Esophagus squamous epithelium (tissue), 5 donors: Measurements from ENCODE around the gene ANXA2. TPM values are rescaled to one million over a fixed set of nuclear protein-coding genes. Genes with fewer than 3 reads are reported as not detected.

Experiments used
- DNase-seq: peaks from one replicate; lab custom pipeline; 2025; lab: John Stamatoyannopoulos, UW
- H3K27ac ChIP-seq, 4 donors: fragments of 200-600 bp; sonication (generic); one replicate each; pipeline ENCODE4 v1.5.1; 2016 to 2019; ENCODE audit warnings: mild to moderate bottlenecking in 1 of 4
- H3K27me3 ChIP-seq, 4 donors: fragments of 200-600 bp; sonication (generic); 1 replicate in 3 of 4; 2 replicates in 1 of 4; pipeline versions ENCODE4 v1.5.1 to v1.6.0; 2017 to 2021; ENCODE audit warnings: antibody characterized with exemption in 1 of 4
- H3K36me3 ChIP-seq, 3 donors: fragments of 200-600 bp; sonication (generic); one replicate each; pipeline ENCODE4 v1.5.1; 2016 to 2019
- H3K4me1 ChIP-seq, 3 donors: fragments of 200-600 bp; sonication (generic); one replicate each; pipeline ENCODE4 v1.5.1; 2017 to 2019
- H3K4me3 ChIP-seq, 4 donors: fragments of 200-600 bp; sonication (generic); 1 replicate in 3 of 4; 2 replicates in 1 of 4; pipeline ENCODE4 v1.5.1; 2016 to 2019; ENCODE audit warnings: mild to moderate bottlenecking in 2 of 4, moderate library complexity in 1 of 4
- H3K9me3 ChIP-seq, 3 donors: fragments of 200-600 bp; sonication (generic); one replicate each; pipeline ENCODE4 v1.5.1; 2016 to 2019
- POLR2A ChIP-seq, 4 donors: fragments of 450-650 bp; IDR thresholded peaks; one replicate each; pipeline ENCODE4 v1.6.1; 2017; ENCODE audit warnings: antibody characterized with exemption in 4 of 4, mild to moderate bottlenecking in 4 of 4, moderate library complexity in 3 of 4
- WGBS, 2 donors: methylation state at CpG; one replicate each; pipeline ENCODE4 v1.1.5; 2018; 5-methylcytosine and 5-hydroxymethylcytosine counted together
- intact Hi-C: fragments of 100-400 bp; cut with DNase I; formaldehyde crosslinking; loops from one replicate; pipeline ENCODE4 v1.15.0; 2022
- small RNA-seq, 4 donors: library from RNA; depleted of rRNA; stranded (forward); fragments of <200 nt; gene quantifications; one replicate each; pipeline ENCODE3, GENCODE V24; 2016
- total RNA-seq, 4 donors: library from RNA; depleted of rRNA; stranded (reverse); fragments of >200 nt; gene quantifications; one replicate each; pipeline ENCODE4 v1.1.0, GENCODE V29; 2016
- TF ChIP-seq, protein P1 (sequence below), 6 experiments: fragments of 450-650 bp in 4 of 6; fragments of 200-600 bp in 2 of 6; sonication (generic) in 2 of 6; IDR thresholded peaks; one replicate each; pipeline ENCODE4 v1.5.1; 2016 to 2019; ENCODE audit warnings: antibody characterized with exemption in 6 of 6, mild to moderate bottlenecking in 4 of 6, moderate library complexity in 4 of 6
- donor health status: DM: yes; HTN: yes; CAD: no.

ANXA2 gene
- total RNA-seq, 4 donors from 2014 or later: 2,116 to 2,445 (median 2,399) TPM

DNA sequence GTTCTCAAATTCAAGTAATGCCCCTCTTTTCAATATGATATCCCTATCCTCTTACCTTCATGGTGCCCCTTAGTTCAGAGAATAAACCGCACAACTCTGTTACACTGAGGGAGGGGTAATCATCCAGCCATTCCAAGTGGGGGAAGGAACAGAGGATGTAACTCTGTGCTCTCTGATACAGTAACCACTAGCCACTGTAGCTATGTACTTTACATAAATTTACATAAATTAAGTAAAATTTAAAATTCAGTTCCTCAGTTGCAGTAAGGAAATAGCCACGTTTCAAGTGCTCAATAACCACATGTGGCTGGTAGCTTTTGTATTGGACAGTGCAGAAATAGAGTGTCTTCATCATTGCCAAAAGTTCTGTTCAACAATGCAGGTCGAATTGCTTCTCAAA is 90.8 kb downstream of the ANXA2 start:
- no peak for DNase-seq
- Histone ChIP-seq H3K36me3 (no peaks in the 10 kb centered on the region), H3K4me3 (no peak overlapping the region), H3K27ac (no peak overlapping the region), H3K4me1 (no peaks in the 10 kb centered on the region), H3K27me3 (peaks cover 0 to 35% (median 0%) of the 10 kb centered on the region in 4 donors), H3K9me3 (no peaks in the 10 kb centered on the region)
- TF ChIP-seq POLR2A (IDR thresholded peaks at IDR 0.05): no peak
- TF ChIP-seq, protein P1, sequence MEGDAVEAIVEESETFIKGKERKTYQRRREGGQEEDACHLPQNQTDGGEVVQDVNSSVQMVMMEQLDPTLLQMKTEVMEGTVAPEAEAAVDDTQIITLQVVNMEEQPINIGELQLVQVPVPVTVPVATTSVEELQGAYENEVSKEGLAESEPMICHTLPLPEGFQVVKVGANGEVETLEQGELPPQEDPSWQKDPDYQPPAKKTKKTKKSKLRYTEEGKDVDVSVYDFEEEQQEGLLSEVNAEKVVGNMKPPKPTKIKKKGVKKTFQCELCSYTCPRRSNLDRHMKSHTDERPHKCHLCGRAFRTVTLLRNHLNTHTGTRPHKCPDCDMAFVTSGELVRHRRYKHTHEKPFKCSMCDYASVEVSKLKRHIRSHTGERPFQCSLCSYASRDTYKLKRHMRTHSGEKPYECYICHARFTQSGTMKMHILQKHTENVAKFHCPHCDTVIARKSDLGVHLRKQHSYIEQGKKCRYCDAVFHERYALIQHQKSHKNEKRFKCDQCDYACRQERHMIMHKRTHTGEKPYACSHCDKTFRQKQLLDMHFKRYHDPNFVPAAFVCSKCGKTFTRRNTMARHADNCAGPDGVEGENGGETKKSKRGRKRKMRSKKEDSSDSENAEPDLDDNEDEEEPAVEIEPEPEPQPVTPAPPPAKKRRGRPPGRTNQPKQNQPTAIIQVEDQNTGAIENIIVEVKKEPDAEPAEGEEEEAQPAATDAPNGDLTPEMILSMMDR (IDR thresholded peaks at IDR 0.05): no peak
- intact Hi-C loops: no loop called here
- WGBS, 2 donors: 48 to 68% methylated on average over 3 of the region's 3 CpGs

DNA sequence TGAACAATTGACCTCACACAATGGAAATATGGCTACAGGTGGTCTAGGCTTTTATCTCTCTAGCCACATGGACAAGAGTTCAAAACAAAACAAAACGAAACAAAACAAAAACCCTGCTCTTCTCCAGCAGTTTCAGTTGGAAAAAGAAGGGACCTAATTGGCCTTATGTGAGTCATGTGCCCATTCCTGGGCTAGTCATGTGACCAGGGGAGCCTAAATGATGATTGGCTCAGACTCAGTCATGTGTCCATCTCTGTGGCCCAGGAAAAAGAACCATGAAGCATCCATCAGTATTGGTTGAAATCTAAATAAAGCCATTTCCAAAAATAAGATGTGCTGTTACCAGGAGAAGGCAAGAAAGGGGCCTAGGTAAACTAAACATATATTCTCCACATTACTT is 96.8 kb downstream of the ANXA2 start:
- 69 to 100% methylated on average over 1 of the region's 1 CpG for WGBS, 2 donors
- peaks cover 0 to 6% (median 0%) of the 10 kb centered on the region in 4 donors for H3K27me3 ChIP-seq
- H3K9me3 ChIP-seq: no peaks in the 10 kb centered on the region
- DNase-seq: no peak
- no peaks in the 10 kb centered on the region for H3K36me3 ChIP-seq
- H3K27ac ChIP-seq: no peak overlapping the region
- intact Hi-C loops: no loop called here
- H3K4me3 ChIP-seq: no peak overlapping the region
- peaks cover 11 to 15% (median 11%) of the 10 kb centered on the region in 3 donors for H3K4me1 ChIP-seq
- TF ChIP-seq, protein P1 (IDR thresholded peaks at IDR 0.05): no peak
- TF ChIP-seq POLR2A (IDR thresholded peaks at IDR 0.05): no peak

DNA sequence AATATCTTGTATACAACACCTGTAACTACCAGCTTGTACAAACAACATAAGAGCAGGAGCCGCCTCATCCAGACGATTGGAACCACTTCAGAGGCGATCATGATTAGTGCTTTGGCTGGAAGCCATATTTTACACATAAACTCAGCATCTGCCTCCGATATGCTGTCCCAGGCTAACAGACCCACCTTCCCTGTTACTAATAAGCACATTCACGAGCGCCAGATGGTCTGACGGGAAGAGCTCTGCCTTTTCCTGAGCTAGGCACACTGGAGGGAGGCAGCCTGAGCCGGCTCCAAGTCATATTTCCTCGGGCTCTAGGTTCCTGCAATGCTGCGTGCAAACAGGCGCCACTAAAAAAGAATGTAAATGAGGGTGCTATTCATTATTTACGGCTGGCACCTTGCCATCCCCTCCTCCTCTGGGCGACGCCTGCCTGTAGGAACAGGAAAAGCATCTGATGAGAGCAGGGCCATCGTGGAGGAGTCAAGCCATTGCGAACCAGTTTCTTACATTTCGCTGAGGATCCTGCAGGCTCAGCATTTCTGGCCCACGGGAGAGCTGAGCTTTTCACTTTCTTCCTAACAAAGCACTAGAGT is 98.2 kb downstream of the ANXA2 start:
- TF ChIP-seq POLR2A (IDR thresholded peaks at IDR 0.05): no peak
- TF ChIP-seq, protein P1 (IDR thresholded peaks at IDR 0.05): peak in 4 of 6 experiments; percentile 7 to 57 (median 31)
- Histone ChIP-seq H3K4me3 (peak overlapping the region in 1 of 4 donors; percentile 20), H3K27ac (peak overlapping the region in 2 of 4 donors; percentile 9 to 17), H3K4me1 (peaks cover 11 to 15% (median 11%) of the 10 kb centered on the region in 3 donors), H3K9me3 (no peaks in the 10 kb centered on the region), H3K27me3 (no peaks in the 10 kb centered on the region), H3K36me3 (no peaks in the 10 kb centered on the region)
- no peak for DNase-seq
- WGBS, 2 donors: 23 to 41% methylated on average over 17 to 18 of the region's 18 CpGs
- intact Hi-C loops: no loop called here

Small RNAs within 50 kb of the gene (small RNA-seq; reads per million reads assigned to genes)
- gene AC087385.3: 0 reads per million in 4 donors

Other genes starting within 250 kb of the ANXA2 start
- 10 to 100 TPM in 3 of 4 donors, 1 to 10 TPM in 1; 7.0 to 35.9 (median 19.9) TPM for gene ICE2, start 81.2 kb upstream of the ANXA2 start, total RNA-seq